SJSA1 (cell line): ENCODE measurements around the gene NUCKS1. TPM values are rescaled to one million over a fixed set of nuclear protein-coding genes. Genes with fewer than 3 reads are reported as not detected.
A peak's percentile ranks its signal among the peaks of the same experiment; 100 is the strongest.

Experiments used
- DNase-seq, 2 experiments: peaks; one replicate each; pipeline ENCODE4 v3.0.0-alpha.2; 2015 to 2020; ENCODE audit warnings: low spot score in 2 of 2, low read depth in 1 of 2
- H3K27ac ChIP-seq: fragments of 250-450 bp; sonication (Bioruptor Pico); 2 replicates; pipeline ENCODE4 v1.5.1; 2020; ENCODE audit warnings: mild to moderate bottlenecking, moderate library complexity
- H3K27me3 ChIP-seq: fragments of 250-450 bp; sonication (Bioruptor Pico); replicated peaks from 2 replicates; pipeline ENCODE4 v1.5.1; 2020; ENCODE audit warnings: mild to moderate bottlenecking, moderate library complexity
- H3K36me3 ChIP-seq: fragments of 250-450 bp; sonication (Bioruptor Pico); 2 replicates; pipeline ENCODE4 v1.5.1; 2020; ENCODE audit warnings: mild to moderate bottlenecking
- H3K4me1 ChIP-seq: fragments of 250-450 bp; sonication (Bioruptor Pico); replicated peaks from 2 replicates; pipeline ENCODE4 v1.6.1; 2021; ENCODE audit warnings: mild to moderate bottlenecking
- H3K4me3 ChIP-seq: fragments of 250-450 bp; sonication (Bioruptor Pico); 2 replicates; pipeline ENCODE4 v1.5.1; 2020; ENCODE audit warnings: mild to moderate bottlenecking
- H3K9me3 ChIP-seq: fragments of 250-450 bp; sonication (Bioruptor Pico); replicated peaks from 2 replicates; pipeline ENCODE4 v1.5.1; 2020; ENCODE audit warnings: mild to moderate bottlenecking
- total RNA-seq: library from RNA; depleted of rRNA; stranded (reverse); fragments of >200 nt; shearing (Covaris generic); gene quantifications from 2 replicates; pipeline ENCODE4 v1.2.3, GENCODE V29; 2014

The NUCKS1 gene
- total RNA-seq, 1 experiment from 2014 or later: 290 TPM

- no peak for DNase-seq
- H3K27me3 ChIP-seq: peaks cover 5% of the 10 kb centered on the region; the same call in 1 of the 2 replicates
- H3K27ac ChIP-seq: no peak overlapping the region
- no peaks in the 10 kb centered on the region for H3K36me3 ChIP-seq
- H3K4me1 ChIP-seq: no peaks in the 10 kb centered on the region
- no peak overlapping the region for H3K4me3 ChIP-seq
- no peaks in the 10 kb centered on the region for H3K9me3 ChIP-seq
Measured at GRCh38 chr1:205693421-205693991, 56.5 kb downstream of the NUCKS1 start.

GRCh38 chr1:205692423-205692822 lies 57.6 kb downstream of the NUCKS1 start:
- no peaks in the 10 kb centered on the region for H3K4me1 ChIP-seq
- DNase-seq: no peak
- H3K4me3 ChIP-seq: no peak overlapping the region
- peaks cover 11% of the 10 kb centered on the region for H3K27me3 ChIP-seq
- no peaks in the 10 kb centered on the region for H3K36me3 ChIP-seq
- H3K9me3 ChIP-seq: no peaks in the 10 kb centered on the region
- no peak overlapping the region for H3K27ac ChIP-seq

GRCh38 chr1:205690122-205690756 lies 59.7 kb downstream of the NUCKS1 start:
- H3K27me3 ChIP-seq: peaks cover 11% of the 10 kb centered on the region

GRCh38 chr1:205689479-205689878 lies 60.5 kb downstream of the NUCKS1 start:
- no peaks in the 10 kb centered on the region for H3K36me3 ChIP-seq
- H3K4me3 ChIP-seq: no peak overlapping the region
- no peak for DNase-seq
- H3K27me3 ChIP-seq: peaks cover 11% of the 10 kb centered on the region
- H3K27ac ChIP-seq: no peak overlapping the region
- H3K4me1 ChIP-seq: no peaks in the 10 kb centered on the region
- H3K9me3 ChIP-seq: no peaks in the 10 kb centered on the region

More at GRCh38 chr1:205690122-205690756, 59.7 kb downstream of the NUCKS1 start:
- Histone ChIP-seq H3K4me3 (no peak overlapping the region), H3K9me3 (no peaks in the 10 kb centered on the region), H3K4me1 (no peaks in the 10 kb centered on the region), H3K36me3 (no peaks in the 10 kb centered on the region), H3K27ac (no peak overlapping the region)
- no peak for DNase-seq

- no peaks in the 10 kb centered on the region for H3K4me1 ChIP-seq
- no peak for DNase-seq
- H3K36me3 ChIP-seq: no peaks in the 10 kb centered on the region
- H3K27me3 ChIP-seq: peaks cover 11% of the 10 kb centered on the region
- H3K9me3 ChIP-seq: no peaks in the 10 kb centered on the region
- H3K4me3 ChIP-seq: no peak overlapping the region
- no peak overlapping the region for H3K27ac ChIP-seq
Measured at GRCh38 chr1:205688171-205689080, 61.6 kb downstream of the NUCKS1 start.

- Histone ChIP-seq H3K4me3 (no peak overlapping the region), H3K27me3 (peaks cover 11% of the 10 kb centered on the region), H3K4me1 (no peaks in the 10 kb centered on the region), H3K36me3 (no peaks in the 10 kb centered on the region), H3K27ac (no peak overlapping the region), H3K9me3 (no peaks in the 10 kb centered on the region)
- DNase-seq: no peak
Measured at GRCh38 chr1:205687242-205687641, 62.7 kb downstream of the NUCKS1 start.

- no peak for DNase-seq
- H3K4me3 ChIP-seq: no peak overlapping the region
- no peak overlapping the region for H3K27ac ChIP-seq
- peaks cover 16% of the 10 kb centered on the region for H3K4me1 ChIP-seq
- 0 out of 2 replicates have a peak, but pooled peaks cover 2% of the 10 kb centered on the region for H3K27me3 ChIP-seq
- H3K9me3 ChIP-seq: 0 out of 2 replicates have a peak, but pooled peaks cover 3% of the 10 kb centered on the region
- H3K36me3 ChIP-seq: peaks cover 3% of the 10 kb centered on the region; the same call in 1 of the 2 replicates
Measured at GRCh38 chr1:205681364-205681763, 68.6 kb downstream of the NUCKS1 start.

- Histone ChIP-seq H3K36me3 (peaks cover 3% of the 10 kb centered on the region; the same call in 1 of the 2 replicates), H3K27me3 (0 out of 2 replicates have a peak, but pooled peaks cover 2% of the 10 kb centered on the region), H3K4me1 (peaks cover 16% of the 10 kb centered on the region), H3K27ac (peak within 1 kb of the TSS; percentile 7; the same call in 1 of the 2 replicates), H3K4me3 (peak within 1 kb of the TSS; percentile 82), H3K9me3 (0 out of 2 replicates have a peak, but pooled peaks cover 3% of the 10 kb centered on the region)
- DNase-seq: peak in 1 of 2 experiments; percentile 19
Measured at GRCh38 chr1:205680073-205680851, 69.7 kb downstream of the NUCKS1 start, which contains the start of gene SLC45A3. TSS of gene SLC45A3 (minus strand) at chr1:205680509. CDS start at chr1:205664656, 15,853 bp downstream.

GRCh38 chr1:205678286-205679111 lies 71.5 kb downstream of the NUCKS1 start:
- no peak for DNase-seq
- Histone ChIP-seq H3K9me3 (0 out of 2 replicates have a peak, but pooled peaks cover 3% of the 10 kb centered on the region), H3K27me3 (0 out of 2 replicates have a peak, but pooled peaks cover 2% of the 10 kb centered on the region), H3K27ac (no peak overlapping the region), H3K4me3 (no peak overlapping the region), H3K36me3 (peaks cover 3% of the 10 kb centered on the region; the same call in 1 of the 2 replicates), H3K4me1 (peaks cover 16% of the 10 kb centered on the region)

- no peak for DNase-seq
- 0 out of 2 replicates have a peak, but pooled peaks cover 3% of the 10 kb centered on the region for H3K9me3 ChIP-seq
- peaks cover 3% of the 10 kb centered on the region; the same call in 1 of the 2 replicates for H3K36me3 ChIP-seq
- H3K4me1 ChIP-seq: peaks cover 17% of the 10 kb centered on the region
- no peak overlapping the region for H3K4me3 ChIP-seq
- no peak overlapping the region for H3K27ac ChIP-seq
- 0 out of 2 replicates have a peak, but pooled peaks cover 2% of the 10 kb centered on the region for H3K27me3 ChIP-seq
Measured at GRCh38 chr1:205677167-205677566, 72.8 kb downstream of the NUCKS1 start.

GRCh38 chr1:205676597-205676996 lies 73.4 kb downstream of the NUCKS1 start:
- no peak overlapping the region for H3K27ac ChIP-seq
- H3K4me1 ChIP-seq: peaks cover 23% of the 10 kb centered on the region
- H3K4me3 ChIP-seq: no peak overlapping the region
- peaks cover 3% of the 10 kb centered on the region; the same call in 1 of the 2 replicates for H3K36me3 ChIP-seq
- H3K9me3 ChIP-seq: 0 out of 2 replicates have a peak, but pooled peaks cover 3% of the 10 kb centered on the region
- 0 out of 2 replicates have a peak, but pooled peaks cover 2% of the 10 kb centered on the region for H3K27me3 ChIP-seq
- no peak for DNase-seq

GRCh38 chr1:205676002-205676401 lies 74.0 kb downstream of the NUCKS1 start:
- Histone ChIP-seq H3K4me1 (peaks cover 29% of the 10 kb centered on the region), H3K9me3 (0 out of 2 replicates have a peak, but pooled peaks cover 3% of the 10 kb centered on the region), H3K27ac (no peak overlapping the region), H3K4me3 (no peak overlapping the region), H3K27me3 (0 out of 2 replicates have a peak, but pooled peaks cover 2% of the 10 kb centered on the region), H3K36me3 (peaks cover 3% of the 10 kb centered on the region; the same call in 1 of the 2 replicates)
- DNase-seq: no peak
